ENCODE results near the gene SYNPO.

The SYNPO gene

GRCh38 chr5:150606476-150606875 lies 34.0 kb upstream of the SYNPO start:
- Histone ChIP-seq H3K4me3 (ENCODE audit: low read depth, low read length, poor library complexity, severe bottlenecking) (no peak overlapping the region), H3K9ac (ENCODE audit: low read length) (no peak overlapping the region), H3K27me3 (ENCODE audit: insufficient read depth, low read length) (peaks cover 2% of the 10 kb centered on the region; the same call in 1 of the 2 replicates), H3K27ac (ENCODE audit: low read depth, low read length, poor library complexity, severe bottlenecking) (no peak overlapping the region), H3K9me2 (ENCODE audit: low read depth, low read length) (no peaks in the 10 kb centered on the region), H3K36me3 (ENCODE audit: insufficient read depth, low read length) (no peaks in the 10 kb centered on the region), H3K4me1 (ENCODE audit: insufficient read depth, low read length, severe bottlenecking) (no peaks in the 10 kb centered on the region), H3K4me2 (ENCODE audit: low read length) (no peak overlapping the region), H3F3A (ENCODE audit: insufficient read depth, low read length) (no peaks in the 10 kb centered on the region), H3K9me3 (ENCODE audit: low read length) (no peaks in the 10 kb centered on the region), H4K20me1 (ENCODE audit: insufficient read depth, low read length) (no peaks in the 10 kb centered on the region), H2AFZ (ENCODE audit: low read length) (no peak overlapping the region), H3K79me2 (ENCODE audit: insufficient read depth, low read length) (no peaks in the 10 kb centered on the region)
- TF ChIP-seq EZH2 (IDR thresholded peaks at IDR 0.05; ENCODE audit: borderline replicate concordance, low read length), result no peak
- TF ChIP-seq, protein P1, sequence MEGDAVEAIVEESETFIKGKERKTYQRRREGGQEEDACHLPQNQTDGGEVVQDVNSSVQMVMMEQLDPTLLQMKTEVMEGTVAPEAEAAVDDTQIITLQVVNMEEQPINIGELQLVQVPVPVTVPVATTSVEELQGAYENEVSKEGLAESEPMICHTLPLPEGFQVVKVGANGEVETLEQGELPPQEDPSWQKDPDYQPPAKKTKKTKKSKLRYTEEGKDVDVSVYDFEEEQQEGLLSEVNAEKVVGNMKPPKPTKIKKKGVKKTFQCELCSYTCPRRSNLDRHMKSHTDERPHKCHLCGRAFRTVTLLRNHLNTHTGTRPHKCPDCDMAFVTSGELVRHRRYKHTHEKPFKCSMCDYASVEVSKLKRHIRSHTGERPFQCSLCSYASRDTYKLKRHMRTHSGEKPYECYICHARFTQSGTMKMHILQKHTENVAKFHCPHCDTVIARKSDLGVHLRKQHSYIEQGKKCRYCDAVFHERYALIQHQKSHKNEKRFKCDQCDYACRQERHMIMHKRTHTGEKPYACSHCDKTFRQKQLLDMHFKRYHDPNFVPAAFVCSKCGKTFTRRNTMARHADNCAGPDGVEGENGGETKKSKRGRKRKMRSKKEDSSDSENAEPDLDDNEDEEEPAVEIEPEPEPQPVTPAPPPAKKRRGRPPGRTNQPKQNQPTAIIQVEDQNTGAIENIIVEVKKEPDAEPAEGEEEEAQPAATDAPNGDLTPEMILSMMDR (IDR thresholded peaks at IDR 0.05; ENCODE audit: low read length), result no peak

- Histone ChIP-seq H3K9me3 (ENCODE audit: low read length) (no peaks in the 10 kb centered on the region), H2AFZ (ENCODE audit: low read length) (no peak overlapping the region)
Measured at GRCh38 chr5:150607105-150607504, 33.4 kb upstream of the SYNPO start.

DNA sequence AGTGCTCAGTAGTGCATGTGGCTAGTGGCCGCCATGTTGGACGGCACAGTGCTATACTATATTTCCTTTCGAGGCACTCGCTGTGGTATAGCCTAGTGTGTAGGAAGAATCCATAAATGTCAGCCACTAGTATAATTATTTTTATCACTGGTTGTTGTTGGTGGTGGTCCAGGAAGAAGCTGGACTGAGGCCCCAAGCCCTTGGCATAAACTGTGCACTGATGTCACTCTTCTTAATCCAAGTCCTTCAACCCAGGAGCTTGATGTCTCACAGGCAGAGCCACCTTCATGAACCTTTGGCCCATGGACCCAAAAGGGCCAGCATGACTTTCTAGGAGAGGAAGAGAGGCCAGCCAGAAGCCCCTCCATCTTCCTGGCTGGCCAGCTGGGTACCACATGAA lies 32.5 kb upstream of the SYNPO start:
- H3K9me3 ChIP-seq (ENCODE audit: low read length), result no peaks in the 10 kb centered on the region
- H3K79me2 ChIP-seq (ENCODE audit: insufficient read depth, low read length), result no peaks in the 10 kb centered on the region
- H4K20me1 ChIP-seq (ENCODE audit: insufficient read depth, low read length), result no peaks in the 10 kb centered on the region
- no peak overlapping the region for H2AFZ ChIP-seq (ENCODE audit: low read length)
- H3K27me3 ChIP-seq (ENCODE audit: insufficient read depth, low read length), result no peaks in the 10 kb centered on the region
- no peaks in the 10 kb centered on the region for H3K9me2 ChIP-seq (ENCODE audit: low read depth, low read length)
- H3F3A ChIP-seq (ENCODE audit: insufficient read depth, low read length), result no peaks in the 10 kb centered on the region
- no peaks in the 10 kb centered on the region for H3K4me1 ChIP-seq (ENCODE audit: insufficient read depth, low read length, severe bottlenecking)
- TF ChIP-seq, protein P1 (IDR thresholded peaks at IDR 0.05; ENCODE audit: low read length), result no peak
- TF ChIP-seq EZH2 (IDR thresholded peaks at IDR 0.05; ENCODE audit: borderline replicate concordance, low read length), result no peak
- H3K9ac ChIP-seq (ENCODE audit: low read length), result no peak overlapping the region
- H3K36me3 ChIP-seq (ENCODE audit: insufficient read depth, low read length), result no peaks in the 10 kb centered on the region
- H3K4me2 ChIP-seq (ENCODE audit: low read length), result no peak overlapping the region
- no peak overlapping the region for H3K4me3 ChIP-seq (ENCODE audit: low read depth, low read length, poor library complexity, severe bottlenecking)
- no peak overlapping the region for H3K27ac ChIP-seq (ENCODE audit: low read depth, low read length, poor library complexity, severe bottlenecking)

More at GRCh38 chr5:150607105-150607504, 33.4 kb upstream of the SYNPO start:
- Histone ChIP-seq H3K4me3 (ENCODE audit: low read depth, low read length, poor library complexity, severe bottlenecking) (no peak overlapping the region), H3K4me1 (ENCODE audit: insufficient read depth, low read length, severe bottlenecking) (no peaks in the 10 kb centered on the region), H3K27me3 (ENCODE audit: insufficient read depth, low read length) (no peaks in the 10 kb centered on the region), H3K27ac (ENCODE audit: low read depth, low read length, poor library complexity, severe bottlenecking) (no peak overlapping the region), H3K9ac (ENCODE audit: low read length) (no peak overlapping the region), H3K9me2 (ENCODE audit: low read depth, low read length) (no peaks in the 10 kb centered on the region), H3K79me2 (ENCODE audit: insufficient read depth, low read length) (no peaks in the 10 kb centered on the region), H4K20me1 (ENCODE audit: insufficient read depth, low read length) (no peaks in the 10 kb centered on the region), H3K4me2 (ENCODE audit: low read length) (no peak overlapping the region), H3F3A (ENCODE audit: insufficient read depth, low read length) (no peaks in the 10 kb centered on the region), H3K36me3 (ENCODE audit: insufficient read depth, low read length) (no peaks in the 10 kb centered on the region)
- no peak for TF ChIP-seq EZH2 (IDR thresholded peaks at IDR 0.05; ENCODE audit: borderline replicate concordance, low read length)
- TF ChIP-seq, protein P1 (IDR thresholded peaks at IDR 0.05; ENCODE audit: low read length), result no peak

Data from OCI-LY1 (cell line).